HG03097 (cell line): ENCODE measurements around the gene DBF4B.
A peak's percentile ranks its signal among the peaks of the same experiment; 100 is the strongest.

Experiments
- ATAC-seq: cut with Tn5 transposase; IDR thresholded peaks from one replicate; pipeline ENCODE4 v1.9.1; 2021; ENCODE audit not compliant: unreplicated experiment, low FRiP score

DBF4B gene

GRCh38 chr17:44775136-44775837, 66.8 kb downstream of the DBF4B start:
- ATAC-seq, result peak; percentile 71

GRCh38 chr17:44775838-44776621, 67.6 kb downstream of the DBF4B start:
- ATAC-seq, result no peak

GRCh38 chr17:44776628-44777393, 68.3 kb downstream of the DBF4B start:
- no peak for ATAC-seq

GRCh38 chr17:44777394-44778348, 69.2 kb downstream of the DBF4B start:
- ATAC-seq, result no peak

GRCh38 chr17:44778656-44779210, 70.3 kb downstream of the DBF4B start:
- no peak for ATAC-seq

- no peak for ATAC-seq
These were observed 71.0 kb downstream of the DBF4B start for GRCh38 chr17:44779211-44780025.

- no peak for ATAC-seq
These were observed 71.7 kb downstream of the DBF4B start for GRCh38 chr17:44780161-44780560.

- ATAC-seq, result no peak
These were observed 72.5 kb downstream of the DBF4B start for GRCh38 chr17:44780845-44781480.

GRCh38 chr17:44781551-44782325, 73.3 kb downstream of the DBF4B start:
- ATAC-seq, result no peak

- ATAC-seq, result no peak
These were observed 73.9 kb downstream of the DBF4B start for GRCh38 chr17:44782326-44782850.

GRCh38 chr17:44785921-44786320, 77.5 kb downstream of the DBF4B start:
- ATAC-seq, result no peak

- ATAC-seq, result no peak
These were observed 78.2 kb downstream of the DBF4B start for GRCh38 chr17:44786551-44787081.

GRCh38 chr17:44787271-44787940, 78.9 kb downstream of the DBF4B start:
- ATAC-seq, result no peak

- ATAC-seq, result no peak
These were observed 79.7 kb downstream of the DBF4B start for GRCh38 chr17:44788139-44788538.

GRCh38 chr17:44792276-44792675, 83.8 kb downstream of the DBF4B start:
- no peak for ATAC-seq

GRCh38 chr17:44793885-44794842, 85.7 kb downstream of the DBF4B start:
- ATAC-seq, result no peak
